ENCODE data around the gene GLP2R.

GLP2R gene

GRCh38 chr17:9916108-9916507, 90.4 kb downstream of the GLP2R start:
- Histone ChIP-seq H3K79me2 (ENCODE audit: low read length) (no peaks in the 10 kb centered on the region), H3K9me2 (replicated peaks; ENCODE audit: insufficient read depth, low read length) (no peaks in the 10 kb centered on the region), H3K4me2 (ENCODE audit: low read depth, low read length) (no peak overlapping the region), H3K9me3 (replicated peaks; ENCODE audit: insufficient read depth, low read length) (no peaks in the 10 kb centered on the region), H3K4me1 (ENCODE audit: low read length) (no peaks in the 10 kb centered on the region), H3K27me3 (replicated peaks; ENCODE audit: insufficient read depth, low read length) (no peaks in the 10 kb centered on the region; the same call in 1 of the 2 replicates), H3F3A (ENCODE audit: insufficient read depth, low read length) (no peaks in the 10 kb centered on the region), H3K36me3 (replicated peaks; ENCODE audit: insufficient read depth, low read length) (no peaks in the 10 kb centered on the region), H3K27ac (ENCODE audit: low read length) (no peak overlapping the region), H4K20me1 (ENCODE audit: insufficient read depth, low read length) (no peaks in the 10 kb centered on the region), H3K9ac (ENCODE audit: low read length) (no peak overlapping the region), H3K4me3 (ENCODE audit: low read length) (no peak overlapping the region), H2AFZ (ENCODE audit: low read length) (no peak overlapping the region)
- TF ChIP-seq, protein P1, sequence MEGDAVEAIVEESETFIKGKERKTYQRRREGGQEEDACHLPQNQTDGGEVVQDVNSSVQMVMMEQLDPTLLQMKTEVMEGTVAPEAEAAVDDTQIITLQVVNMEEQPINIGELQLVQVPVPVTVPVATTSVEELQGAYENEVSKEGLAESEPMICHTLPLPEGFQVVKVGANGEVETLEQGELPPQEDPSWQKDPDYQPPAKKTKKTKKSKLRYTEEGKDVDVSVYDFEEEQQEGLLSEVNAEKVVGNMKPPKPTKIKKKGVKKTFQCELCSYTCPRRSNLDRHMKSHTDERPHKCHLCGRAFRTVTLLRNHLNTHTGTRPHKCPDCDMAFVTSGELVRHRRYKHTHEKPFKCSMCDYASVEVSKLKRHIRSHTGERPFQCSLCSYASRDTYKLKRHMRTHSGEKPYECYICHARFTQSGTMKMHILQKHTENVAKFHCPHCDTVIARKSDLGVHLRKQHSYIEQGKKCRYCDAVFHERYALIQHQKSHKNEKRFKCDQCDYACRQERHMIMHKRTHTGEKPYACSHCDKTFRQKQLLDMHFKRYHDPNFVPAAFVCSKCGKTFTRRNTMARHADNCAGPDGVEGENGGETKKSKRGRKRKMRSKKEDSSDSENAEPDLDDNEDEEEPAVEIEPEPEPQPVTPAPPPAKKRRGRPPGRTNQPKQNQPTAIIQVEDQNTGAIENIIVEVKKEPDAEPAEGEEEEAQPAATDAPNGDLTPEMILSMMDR (IDR thresholded peaks at IDR 0.05; ENCODE audit: low read length), result no peak
- TF ChIP-seq EZH2phosphoT487 (IDR thresholded peaks at IDR 0.05; ENCODE audit: low read length) (no peak), EZH2 (optimal IDR thresholded peaks at IDR 0.05; ENCODE audit: low read depth, low read length) (no peak)
- no peak for DNase-seq

DNA sequence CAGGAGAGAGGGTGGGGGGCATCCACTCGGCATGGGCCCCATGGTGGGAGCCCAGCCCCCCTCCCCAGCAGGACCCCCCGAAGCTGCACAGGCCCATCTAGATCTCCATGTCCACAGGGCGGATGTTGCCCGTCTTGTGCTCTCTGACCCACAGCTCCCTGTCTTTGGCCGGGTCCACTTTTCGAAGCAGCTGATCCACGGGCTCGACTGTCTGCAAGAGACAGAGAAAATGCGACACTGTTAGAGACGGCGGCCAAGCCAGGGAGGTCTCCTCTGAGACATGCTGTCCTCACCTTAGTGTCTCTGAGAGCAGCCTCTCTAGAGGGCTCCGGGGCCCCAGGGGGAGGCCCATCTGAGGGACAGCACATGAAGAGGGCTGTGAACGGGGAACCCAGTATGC, 91.4 kb downstream of the GLP2R start:
- Histone ChIP-seq H3F3A (ENCODE audit: insufficient read depth, low read length) (no peaks in the 10 kb centered on the region), H3K4me2 (ENCODE audit: low read depth, low read length) (no peak overlapping the region), H3K4me1 (ENCODE audit: low read length) (no peaks in the 10 kb centered on the region), H4K20me1 (ENCODE audit: insufficient read depth, low read length) (no peaks in the 10 kb centered on the region), H3K27me3 (replicated peaks; ENCODE audit: insufficient read depth, low read length) (no peaks in the 10 kb centered on the region; the same call in 1 of the 2 replicates), H3K9me2 (replicated peaks; ENCODE audit: insufficient read depth, low read length) (no peaks in the 10 kb centered on the region), H3K79me2 (ENCODE audit: low read length) (no peaks in the 10 kb centered on the region), H2AFZ (ENCODE audit: low read length) (no peak overlapping the region), H3K9me3 (replicated peaks; ENCODE audit: insufficient read depth, low read length) (no peaks in the 10 kb centered on the region), H3K36me3 (replicated peaks; ENCODE audit: insufficient read depth, low read length) (no peaks in the 10 kb centered on the region), H3K9ac (ENCODE audit: low read length) (no peak overlapping the region), H3K4me3 (ENCODE audit: low read length) (no peak overlapping the region), H3K27ac (ENCODE audit: low read length) (no peak overlapping the region)
- no peak for DNase-seq
- no peak for TF ChIP-seq EZH2 (optimal IDR thresholded peaks at IDR 0.05; ENCODE audit: low read depth, low read length)
- no peak for TF ChIP-seq EZH2phosphoT487 (IDR thresholded peaks at IDR 0.05; ENCODE audit: low read length)
- TF ChIP-seq, protein P1 (IDR thresholded peaks at IDR 0.05; ENCODE audit: low read length), result no peak

DNA sequence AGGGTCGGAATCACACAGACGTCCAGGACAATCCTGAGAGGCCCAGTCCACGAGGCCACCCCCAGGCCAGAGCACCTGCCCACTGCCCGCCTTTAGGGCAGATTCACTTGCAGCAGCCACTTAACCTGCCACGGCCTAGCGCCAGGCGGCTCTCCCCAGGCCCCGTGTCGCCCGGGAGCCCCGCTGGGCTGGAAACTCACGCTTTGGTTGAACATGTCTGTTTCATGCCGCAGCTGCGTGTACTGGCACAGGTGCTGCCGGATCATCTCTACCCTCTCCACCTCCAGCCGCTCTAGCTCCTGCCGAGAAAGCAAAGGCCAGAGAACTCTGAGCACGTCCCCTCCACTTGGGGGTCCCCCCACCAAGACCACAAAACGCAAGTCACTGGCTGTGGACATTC, 92.1 kb downstream of the GLP2R start:
- H3K27ac ChIP-seq (ENCODE audit: low read length), result no peak overlapping the region
- no peaks in the 10 kb centered on the region; the same call in 1 of the 2 replicates for H3K27me3 ChIP-seq (replicated peaks; ENCODE audit: insufficient read depth, low read length)
- no peaks in the 10 kb centered on the region for H3F3A ChIP-seq (ENCODE audit: insufficient read depth, low read length)
- no peak overlapping the region for H3K4me3 ChIP-seq (ENCODE audit: low read length)
- no peaks in the 10 kb centered on the region for H4K20me1 ChIP-seq (ENCODE audit: insufficient read depth, low read length)
- TF ChIP-seq EZH2 (optimal IDR thresholded peaks at IDR 0.05; ENCODE audit: low read depth, low read length) (no peak), EZH2phosphoT487 (IDR thresholded peaks at IDR 0.05; ENCODE audit: low read length) (no peak)
- TF ChIP-seq, protein P1 (IDR thresholded peaks at IDR 0.05; ENCODE audit: low read length), result no peak
- H3K79me2 ChIP-seq (ENCODE audit: low read length), result no peaks in the 10 kb centered on the region
- no peaks in the 10 kb centered on the region for H3K9me3 ChIP-seq (replicated peaks; ENCODE audit: insufficient read depth, low read length)
- H2AFZ ChIP-seq (ENCODE audit: low read length), result no peak overlapping the region
- DNase-seq, result no peak
- H3K4me1 ChIP-seq (ENCODE audit: low read length), result no peaks in the 10 kb centered on the region
- H3K4me2 ChIP-seq (ENCODE audit: low read depth, low read length), result no peak overlapping the region
- no peaks in the 10 kb centered on the region for H3K36me3 ChIP-seq (replicated peaks; ENCODE audit: insufficient read depth, low read length)
- H3K9me2 ChIP-seq (replicated peaks; ENCODE audit: insufficient read depth, low read length), result no peaks in the 10 kb centered on the region
- no peak overlapping the region for H3K9ac ChIP-seq (ENCODE audit: low read length)
